HG03039 (cell line): ENCODE data around the gene LRP5.

Source experiments
- ATAC-seq: cut with Tn5 transposase; IDR thresholded peaks from one replicate; pipeline ENCODE4 v1.9.1; 2021; ENCODE audit warnings: mild to moderate bottlenecking, moderate library complexity; ENCODE audit not compliant: unreplicated experiment

LRP5 gene

GRCh38 chr11:68345776-68346461, 33.5 kb downstream of the LRP5 start:
- ATAC-seq = no peak

GRCh38 chr11:68346462-68346790, 34.0 kb downstream of the LRP5 start:
- no peak for ATAC-seq

- no peak for ATAC-seq
These were observed 35.0 kb downstream of the LRP5 start for GRCh38 chr11:68347345-68347744.

GRCh38 chr11:68347841-68348240, 35.5 kb downstream of the LRP5 start:
- ATAC-seq = no peak

GRCh38 chr11:68349461-68350249, 37.3 kb downstream of the LRP5 start:
- no peak for ATAC-seq

GRCh38 chr11:68350759-68351449, 38.5 kb downstream of the LRP5 start:
- no peak for ATAC-seq

GRCh38 chr11:68351450-68352275, 39.3 kb downstream of the LRP5 start:
- ATAC-seq = no peak

GRCh38 chr11:68352591-68352990, 40.2 kb downstream of the LRP5 start:
- ATAC-seq = no peak

- ATAC-seq = no peak
These were observed 40.7 kb downstream of the LRP5 start for GRCh38 chr11:68353118-68353517.

GRCh38 chr11:68353669-68354068, 41.3 kb downstream of the LRP5 start:
- no peak for ATAC-seq

- no peak for ATAC-seq
These were observed 41.9 kb downstream of the LRP5 start for GRCh38 chr11:68354148-68354872.

GRCh38 chr11:68355471-68355870, 43.1 kb downstream of the LRP5 start:
- no peak for ATAC-seq

GRCh38 chr11:68357568-68357967, 45.2 kb downstream of the LRP5 start:
- no peak for ATAC-seq

- no peak for ATAC-seq
These were observed 46.0 kb downstream of the LRP5 start for GRCh38 chr11:68358416-68358815.

GRCh38 chr11:68361702-68362101, 49.3 kb downstream of the LRP5 start:
- ATAC-seq = no peak

- ATAC-seq = no peak
These were observed 50.5 kb downstream of the LRP5 start for GRCh38 chr11:68362801-68363379.

- ATAC-seq = no peak
These were observed 51.4 kb downstream of the LRP5 start for GRCh38 chr11:68363776-68364175.

GRCh38 chr11:68364581-68364980, 52.2 kb downstream of the LRP5 start:
- ATAC-seq = no peak

GRCh38 chr11:68365943-68366435, 53.6 kb downstream of the LRP5 start:
- no peak for ATAC-seq

GRCh38 chr11:68367252-68367651, 54.9 kb downstream of the LRP5 start:
- no peak for ATAC-seq
